CD14-positive monocyte (primary cell): Measurements from ENCODE around the gene UNC45B. TPM values are rescaled to one million over a fixed set of nuclear protein-coding genes. Genes with fewer than 3 reads are reported as not detected.

ENCODE experiments used
- DNase-seq, 3 donors: peaks; one replicate each; pipeline ENCODE4 v3.0.0-alpha.2; 2011 to 2022
- H2AFZ ChIP-seq: 2 replicates; pipeline ENCODE4 v1.6.0; 2012; ENCODE audit warnings: mild to moderate bottlenecking, low read depth, low read length, inconsistent platforms; ENCODE audit not compliant: insufficient read depth, poor library complexity, severe bottlenecking
- H3K27ac ChIP-seq, 2 donors: 1 replicate in 1 of 2; 2 replicates in 1 of 2; pipeline ENCODE4 v1.5.1; 2012 to 2013; ENCODE audit warnings: low read length in 2 of 2, control low read depth in 1 of 2, inconsistent platforms in 1 of 2, low read depth in 1 of 2, mild to moderate bottlenecking in 1 of 2
- H3K27me3 ChIP-seq, 2 donors: one replicate each; pipeline versions ENCODE4 v1.6.0 to v1.6.1; 2011 to 2013; ENCODE audit warnings: low read length in 2 of 2; ENCODE audit not compliant: control insufficient read depth in 2 of 2, insufficient read depth in 2 of 2
- H3K36me3 ChIP-seq, 2 donors: replicated peaks in 1 of 2; 1 replicate in 1 of 2; 2 replicates in 1 of 2; pipeline versions ENCODE4 v1.5.1 to v1.6.1; 2012 to 2013; ENCODE audit warnings: low read length in 2 of 2, control low read depth in 1 of 2, inconsistent platforms in 1 of 2, mild to moderate bottlenecking in 1 of 2; ENCODE audit not compliant: insufficient read depth in 2 of 2, control insufficient read depth in 1 of 2
- H3K4me1 ChIP-seq, 2 donors: 1 replicate in 1 of 2; 2 replicates in 1 of 2; pipeline versions ENCODE4 v1.5.1 to v1.6.1; 2012 to 2013; ENCODE audit warnings: low read length in 2 of 2, control low read depth in 1 of 2, inconsistent platforms in 1 of 2, mild to moderate bottlenecking in 1 of 2, moderate library complexity in 1 of 2; ENCODE audit not compliant: insufficient read depth in 2 of 2, control insufficient read depth in 1 of 2
- H3K4me2 ChIP-seq: replicated peaks from 2 replicates; pipeline ENCODE3; 2012; ENCODE audit warnings: low read length, moderate library complexity, mild to moderate bottlenecking; ENCODE audit not compliant: poor library complexity, severe bottlenecking; ENCODE audit errors: extremely low read depth
- H3K4me3 ChIP-seq, 3 experiments: fragments of 200-600 bp in 1 of 3; sonication (generic) in 1 of 3; replicated peaks in 1 of 3; 1 replicate in 2 of 3; 2 replicates in 1 of 3; pipeline ENCODE4 v1.5.1; 2011 to 2013; ENCODE audit warnings: low read length in 3 of 3, mild to moderate bottlenecking in 3 of 3, control low read depth in 2 of 3, low read depth in 2 of 3, inconsistent platforms in 1 of 3, moderate library complexity in 1 of 3
- H3K79me2 ChIP-seq: 2 replicates; pipeline ENCODE4 v1.6.0; 2012; ENCODE audit warnings: mild to moderate bottlenecking, control low read depth, inconsistent platforms, low read length, moderate library complexity; ENCODE audit not compliant: insufficient read depth
- H3K9ac ChIP-seq: 2 replicates; pipeline ENCODE4 v1.6.0; 2017; ENCODE audit warnings: low read length, mild to moderate bottlenecking; ENCODE audit not compliant: insufficient read depth, poor library complexity, severe bottlenecking
- H3K9me3 ChIP-seq, 2 donors: replicated peaks in 1 of 2; 1 replicate in 1 of 2; 2 replicates in 1 of 2; pipeline versions ENCODE4 v1.5.1 to v1.6.1; 2012 to 2013; ENCODE audit warnings: low read length in 2 of 2, control low read depth in 1 of 2; ENCODE audit not compliant: control insufficient read depth in 1 of 2, insufficient read depth in 1 of 2
- H4K20me1 ChIP-seq: 2 replicates; pipeline ENCODE4 v1.6.0; 2012; ENCODE audit warnings: mild to moderate bottlenecking, low read length, control low read depth, moderate library complexity; ENCODE audit not compliant: insufficient read depth
- H3K27ac Mint-ChIP-seq, 7 donors: one replicate each; pipeline ENCODE4 v1.8.0; 2020; ENCODE audit warnings: mild to moderate bottlenecking in 7 of 7, mixed read lengths in 7 of 7, moderate library complexity in 6 of 7, inconsistent platforms in 2 of 7
- H3K27me3 Mint-ChIP-seq, 3 donors: one replicate each; pipeline ENCODE4 v1.8.0; 2021 to 2022; ENCODE audit warnings: low read depth in 3 of 3, mild to moderate bottlenecking in 3 of 3, mixed read lengths in 3 of 3, moderate library complexity in 3 of 3, inconsistent platforms in 1 of 3
- H3K36me3 Mint-ChIP-seq, 2 donors: one replicate each; pipeline ENCODE4 v1.8.0; 2020; ENCODE audit warnings: mixed read lengths in 2 of 2, inconsistent platforms in 1 of 2, mild to moderate bottlenecking in 1 of 2
- H3K4me1 Mint-ChIP-seq: one replicate; pipeline ENCODE4 v1.8.0; 2020; ENCODE audit warnings: mild to moderate bottlenecking, mixed read lengths
- H3K4me3 Mint-ChIP-seq, 2 donors: one replicate each; pipeline ENCODE4 v1.8.0; 2020; ENCODE audit warnings: mild to moderate bottlenecking in 2 of 2, mixed read lengths in 2 of 2, moderate library complexity in 1 of 2
- H3K9me3 Mint-ChIP-seq, 7 donors: one replicate each; pipeline ENCODE4 v1.8.0; 2020 to 2022; ENCODE audit warnings: mixed read lengths in 7 of 7, mild to moderate bottlenecking in 6 of 7, moderate library complexity in 6 of 7, inconsistent platforms in 2 of 7
- CTCF ChIP-seq: fragments of 200-600 bp; IDR thresholded peaks from one replicate; pipeline ENCODE4 v1.8.0; 2022; ENCODE audit warnings: antibody characterized with exemption, mild to moderate bottlenecking
- WGBS: methylation state at CpG from one replicate; pipeline ENCODE4 v1.1.5; 2013; ENCODE audit warnings: missing lambda C conversion rate; ENCODE audit not compliant: insufficient coverage; 5-methylcytosine and 5-hydroxymethylcytosine counted together
- intact Hi-C, 2 donors: fragments of 100-400 bp; cut with micrococcal nuclease; formaldehyde crosslinking; loops; one replicate each; pipeline versions ENCODE4 v1.15.0 to v1.15.1; 2023
- polyA plus RNA-seq, 3 donors: library from polyadenylated mRNA; depleted of rRNA in 1 of 3; unstranded in 2 of 3; stranded (reverse) in 1 of 3; fragments of 300-500 nt in 2 of 3; fragments of >200 nt in 1 of 3; fragmentation: Illumina TruSeq in 2 of 3; gene quantifications; 1 replicate in 2 of 3; 2 replicates in 1 of 3; pipeline ENCODE4 v1.2.3, GENCODE V29; 2012 to 2021

The UNC45B gene
- polyA plus RNA-seq, 3 donors, result not detected

DNA sequence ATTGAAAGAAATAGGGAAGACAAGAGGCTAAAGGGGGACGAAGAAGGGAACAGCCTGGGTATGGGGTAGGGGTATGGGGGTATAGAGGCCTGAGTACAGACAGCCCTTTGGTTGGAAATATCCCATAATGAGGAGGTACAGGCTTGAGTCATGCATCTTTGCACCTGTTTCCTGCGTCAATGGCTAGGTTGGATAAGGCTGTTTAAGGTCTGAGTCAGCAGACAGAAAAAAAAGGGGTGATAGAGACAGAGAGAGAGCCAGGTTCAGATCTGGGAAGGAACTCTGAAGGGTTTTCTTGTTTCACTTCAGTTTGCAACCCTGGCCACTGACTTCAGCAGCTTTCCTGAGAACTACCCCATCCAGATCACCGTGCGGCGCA lies 17.7 kb upstream of the UNC45B start:
- no peak for DNase-seq
- H4K20me1 ChIP-seq, result no peaks in the 10 kb centered on the region
- WGBS, result 30% methylated on average over 1 of the region's 5 CpGs
- H3K79me2 ChIP-seq, result no peaks in the 10 kb centered on the region
- no peak for TF ChIP-seq CTCF
- peaks cover 41 to 42% of the 10 kb centered on the region in 2 donors for H3K36me3 Mint-ChIP-seq
- intact Hi-C loops, result no loop called here
- no peak overlapping the region for H3K9ac ChIP-seq
- H2AFZ ChIP-seq, result no peak overlapping the region
- H3K4me1 Mint-ChIP-seq, result no peaks in the 10 kb centered on the region
- no peaks in the 10 kb centered on the region for H3K9me3 Mint-ChIP-seq
- H3K4me1 ChIP-seq, result no peaks in the 10 kb centered on the region
- H3K4me2 ChIP-seq, result no peak overlapping the region
- H3K4me3 ChIP-seq, result no peak overlapping the region
- H3K27me3 Mint-ChIP-seq, result peaks cover 0 to 2% (median 0%) of the 10 kb centered on the region in 3 donors
- H3K4me3 Mint-ChIP-seq, result no peak overlapping the region
- H3K27ac ChIP-seq, result no peak overlapping the region
- peaks cover 37 to 42% of the 10 kb centered on the region in 2 donors for H3K36me3 ChIP-seq
- H3K27me3 ChIP-seq, result no peaks in the 10 kb centered on the region
- no peaks in the 10 kb centered on the region for H3K9me3 ChIP-seq
- peak overlapping the region in 1 of 7 donors; percentile 65 for H3K27ac Mint-ChIP-seq

DNA sequence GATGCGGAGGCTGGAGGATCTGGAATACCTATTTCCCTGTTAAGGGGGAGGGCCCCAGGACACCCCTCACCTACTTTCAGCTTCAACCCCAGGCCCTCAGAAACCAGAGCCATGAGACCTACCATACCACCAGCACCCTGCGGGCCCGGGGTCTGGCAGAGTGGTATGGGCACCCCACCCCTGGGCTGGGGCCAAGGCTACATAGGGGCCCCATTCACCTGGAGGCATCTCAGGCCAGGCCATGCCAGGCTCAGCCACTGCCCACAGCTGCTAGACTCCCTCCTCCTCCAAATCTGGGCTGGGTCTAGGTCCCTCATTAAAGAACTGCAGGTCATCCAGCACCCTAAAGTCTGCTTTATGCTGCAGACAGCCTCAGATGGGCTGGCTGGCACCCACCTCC lies 17.2 kb upstream of the UNC45B start:
- Histone ChIP-seq H3K27ac (no peak overlapping the region), H3K36me3 (peaks cover 41 to 46% of the 10 kb centered on the region in 2 donors), H3K4me3 (no peak overlapping the region), H3K79me2 (no peaks in the 10 kb centered on the region), H3K9ac (no peak overlapping the region), H3K9me3 (no peaks in the 10 kb centered on the region), H4K20me1 (no peaks in the 10 kb centered on the region), H2AFZ (no peak overlapping the region), H3K4me1 (no peaks in the 10 kb centered on the region), H3K4me2 (no peak overlapping the region), H3K27me3 (no peaks in the 10 kb centered on the region)
- intact Hi-C loops, result no loop called here
- DNase-seq, result no peak
- no peak overlapping the region for H3K4me3 Mint-ChIP-seq
- peaks cover 0 to 2% (median 0%) of the 10 kb centered on the region in 3 donors for H3K27me3 Mint-ChIP-seq
- peaks cover 46% of the 10 kb centered on the region in 2 donors for H3K36me3 Mint-ChIP-seq
- no peaks in the 10 kb centered on the region for H3K9me3 Mint-ChIP-seq
- no peak overlapping the region for H3K27ac Mint-ChIP-seq
- TF ChIP-seq CTCF, result no peak
- WGBS, result 88% methylated on average over 3 of the region's 3 CpGs
- H3K4me1 Mint-ChIP-seq, result no peaks in the 10 kb centered on the region
